Measurements from ENCODE around the gene FAR2. TPM values are rescaled to one million over a fixed set of nuclear protein-coding genes. Genes with fewer than 3 reads are reported as not detected.
"Not testable (repeated sequence)": the region's sequence is repeated elsewhere in the genome, so short reads cannot be mapped to it uniquely, and the experiment has no call there.

The FAR2 gene
- total RNA-seq, 2 experiments from 2014 or later, result 2.2 to 4.4 TPM

DNA sequence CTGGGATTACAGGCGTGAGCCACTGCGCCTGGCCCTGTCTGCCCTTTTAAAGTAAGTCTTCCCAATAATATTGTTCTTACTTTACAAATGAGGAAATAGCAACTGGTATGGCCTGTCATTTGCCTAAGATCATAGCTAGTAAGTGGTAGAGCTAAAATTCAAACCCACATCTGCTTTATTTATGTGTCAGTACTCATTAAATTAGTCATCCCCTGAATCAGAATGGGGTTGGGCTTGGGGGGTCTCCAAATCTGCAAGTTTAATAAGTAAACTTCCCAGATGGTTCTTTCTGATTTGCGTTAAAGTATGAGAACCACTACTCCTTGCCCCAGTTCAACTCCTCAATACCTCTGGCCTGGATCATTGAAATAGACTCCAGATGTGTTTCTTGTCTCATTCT is 96.2 kb downstream of the FAR2 start:
- Mint-ChIP-seq H3K36me3 (ENCODE audit: low read depth) (no peaks in the 10 kb centered on the region), H3K4me3 (no peak overlapping the region), H3K4me1 (ENCODE audit: low read depth) (peaks cover 16% of the 10 kb centered on the region), H3K27me3 (ENCODE audit: low read depth) (no peaks in the 10 kb centered on the region), H3K9me3 (no peaks in the 10 kb centered on the region), H3K27ac (no peak overlapping the region)
- intact Hi-C loops (cut with micrococcal nuclease), result no loop called here
- no peak for DNase-seq
- CTCF ChIA-PET, result no interaction called here

DNA sequence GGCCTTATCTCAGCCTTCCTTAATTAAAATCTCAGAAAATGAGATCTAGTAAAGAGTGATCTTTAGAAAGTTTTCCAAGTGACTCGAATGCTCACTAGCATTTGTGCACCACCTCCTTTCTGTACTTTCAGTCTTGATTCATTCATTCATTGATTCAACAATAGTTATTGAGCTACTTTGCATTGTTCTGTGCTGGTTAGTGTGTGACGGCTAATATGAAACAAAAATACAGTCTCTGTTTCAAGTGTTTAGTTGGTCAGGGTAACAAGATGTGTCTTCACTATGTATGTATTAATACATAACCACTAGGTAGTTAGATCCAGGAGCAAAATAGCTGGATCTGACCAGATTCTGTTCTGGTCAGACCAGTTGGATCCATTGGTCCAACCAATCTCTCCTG is 100.9 kb downstream of the FAR2 start:
- no peak for DNase-seq

DNA sequence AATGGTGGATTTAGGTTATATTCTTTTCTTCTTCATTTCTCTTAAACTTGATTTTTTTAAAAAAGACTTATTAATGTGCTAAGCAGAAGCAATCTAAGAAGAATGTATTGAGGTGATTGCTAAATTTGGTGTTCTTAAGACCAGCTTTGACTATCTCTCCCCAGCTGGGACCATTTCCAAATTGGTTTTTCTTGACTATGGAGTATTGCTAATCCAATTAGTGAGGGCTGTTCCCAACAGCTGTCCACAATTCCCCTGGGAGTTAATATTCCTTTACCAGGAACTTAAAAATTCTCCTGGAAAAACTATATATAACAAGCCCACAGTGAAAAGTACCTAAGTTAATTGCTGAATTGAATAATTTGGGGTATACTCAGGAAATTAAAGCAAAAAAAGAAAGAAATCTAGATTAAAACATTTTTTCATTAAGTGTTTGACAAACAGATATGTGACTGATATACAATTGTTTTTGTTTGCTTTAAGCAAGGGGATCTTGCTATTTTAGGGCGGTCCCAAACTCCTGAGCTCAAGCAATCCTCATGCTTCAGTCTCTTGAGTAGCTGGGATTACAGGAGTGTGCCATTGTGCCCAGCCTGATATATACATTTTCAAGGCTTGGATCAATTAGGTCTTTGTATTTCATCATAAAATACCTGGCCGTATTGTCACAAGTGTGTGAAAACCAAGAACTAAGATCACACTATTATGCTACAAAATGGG is 105.0 kb downstream of the FAR2 start:
- Mint-ChIP-seq H3K4me3 (no peak overlapping the region), H3K9me3 (no peaks in the 10 kb centered on the region), H3K4me1 (ENCODE audit: low read depth) (no peaks in the 10 kb centered on the region), H3K27me3 (ENCODE audit: low read depth) (no peaks in the 10 kb centered on the region), H3K27ac (no peak overlapping the region), H3K36me3 (ENCODE audit: low read depth) (peaks cover 3% of the 10 kb centered on the region)
- intact Hi-C loops (cut with micrococcal nuclease), result no loop called here
- no peak for DNase-seq
- CTCF ChIA-PET, result no interaction called here

More for the DNA sequence above, 100.9 kb downstream of the FAR2 start:
- no peaks in the 10 kb centered on the region for H3K4me1 Mint-ChIP-seq (ENCODE audit: low read depth)
- no peaks in the 10 kb centered on the region for H3K27me3 Mint-ChIP-seq (ENCODE audit: low read depth)
- H3K4me3 Mint-ChIP-seq, result no peak overlapping the region
- H3K27ac Mint-ChIP-seq, result no peak overlapping the region
- CTCF ChIA-PET, result no interaction called here
- H3K9me3 Mint-ChIP-seq, result no peaks in the 10 kb centered on the region
- intact Hi-C loops (cut with micrococcal nuclease), result no loop called here
- H3K36me3 Mint-ChIP-seq (ENCODE audit: low read depth), result no peaks in the 10 kb centered on the region

DNA sequence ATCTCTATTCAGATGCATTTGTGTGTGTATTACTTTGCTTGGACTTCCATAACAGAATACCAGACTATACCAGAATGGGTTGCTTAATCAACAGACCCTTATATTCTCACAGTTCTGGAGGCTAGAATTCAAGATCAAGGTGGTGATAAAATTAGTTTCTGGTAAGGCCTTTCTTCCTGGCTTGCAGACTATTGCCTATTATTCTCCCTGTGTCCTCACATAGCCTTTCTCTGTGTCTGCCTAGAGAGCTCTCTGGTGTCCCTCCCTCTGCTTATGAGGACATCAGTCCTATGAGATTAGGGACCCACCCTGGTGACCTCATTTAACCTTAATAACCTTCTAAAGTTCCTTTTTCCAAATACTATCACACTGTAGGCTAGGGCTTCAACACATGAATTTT is 106.0 kb downstream of the FAR2 start:
- CTCF ChIA-PET, result no interaction called here
- no peaks in the 10 kb centered on the region for H3K4me1 Mint-ChIP-seq (ENCODE audit: low read depth)
- H3K9me3 Mint-ChIP-seq, result no peaks in the 10 kb centered on the region
- H3K36me3 Mint-ChIP-seq (ENCODE audit: low read depth), result peaks cover 3% of the 10 kb centered on the region
- DNase-seq, result no peak
- H3K27ac Mint-ChIP-seq, result no peak overlapping the region
- intact Hi-C loops (cut with micrococcal nuclease), result no loop called here
- no peak overlapping the region for H3K4me3 Mint-ChIP-seq
- H3K27me3 Mint-ChIP-seq (ENCODE audit: low read depth), result no peaks in the 10 kb centered on the region

DNA sequence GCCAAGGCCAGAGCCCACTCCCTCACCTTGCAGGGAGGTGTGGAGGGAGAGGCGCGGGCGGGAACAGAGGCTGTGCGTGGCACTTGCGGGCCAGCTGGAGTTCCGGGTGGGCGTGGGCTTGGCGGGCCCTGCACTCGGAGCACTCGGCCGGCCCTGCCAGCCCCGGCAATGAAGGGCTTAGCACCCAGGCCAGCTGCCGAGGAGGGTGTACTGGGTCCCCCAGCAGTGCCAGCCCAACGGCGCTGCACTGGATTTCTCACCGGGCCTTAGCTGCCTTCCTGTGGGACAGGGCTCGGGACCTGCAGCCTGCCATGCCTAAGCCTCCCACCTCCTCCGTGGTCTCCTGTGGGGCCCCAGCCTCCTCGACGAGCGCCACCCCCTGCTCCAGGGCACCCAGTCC is 107.5 kb downstream of the FAR2 start:
- Mint-ChIP-seq H3K4me1 (ENCODE audit: low read depth) (no peaks in the 10 kb centered on the region), H3K4me3 (no peak overlapping the region), H3K27me3 (ENCODE audit: low read depth) (no peaks in the 10 kb centered on the region), H3K36me3 (ENCODE audit: low read depth) (peaks cover 3% of the 10 kb centered on the region), H3K9me3 (peaks cover 7% of the 10 kb centered on the region), H3K27ac (no peak overlapping the region)
- intact Hi-C loops (cut with micrococcal nuclease), result no loop called here
- CTCF ChIA-PET, result interaction anchor here (0.9 kb wide), 1 partner anchor 400 kb away, joined by 3 read pairs; no protein-coding TSS in a partner anchor
- DNase-seq, result no peak

DNA sequence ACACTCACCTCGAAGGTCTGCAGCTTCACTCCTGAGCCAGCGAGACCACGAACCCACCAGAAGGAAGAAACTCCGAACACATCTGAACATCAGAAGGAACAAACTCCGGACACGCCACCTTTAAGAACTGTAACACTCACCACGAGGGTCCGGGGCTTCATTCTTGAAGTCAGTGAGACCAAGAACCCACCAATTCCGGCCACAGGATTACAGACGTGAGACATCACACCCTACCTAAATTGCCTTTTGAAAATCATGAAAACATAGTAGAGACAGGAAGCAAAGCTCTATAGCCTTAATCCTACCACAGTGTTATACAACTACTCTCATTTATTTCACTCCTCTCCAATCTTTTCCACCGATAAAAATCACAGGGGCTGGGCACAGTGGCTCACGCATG is 108.6 kb downstream of the FAR2 start:
- H3K4me3 Mint-ChIP-seq; H3K36me3 Mint-ChIP-seq (ENCODE audit: low read depth); H3K27ac Mint-ChIP-seq; H3K4me1 Mint-ChIP-seq (ENCODE audit: low read depth); H3K27me3 Mint-ChIP-seq (ENCODE audit: low read depth); CTCF ChIA-PET; DNase-seq; H3K9me3 Mint-ChIP-seq; intact Hi-C loops (cut with micrococcal nuclease): not testable (repeated sequence)

DNA sequence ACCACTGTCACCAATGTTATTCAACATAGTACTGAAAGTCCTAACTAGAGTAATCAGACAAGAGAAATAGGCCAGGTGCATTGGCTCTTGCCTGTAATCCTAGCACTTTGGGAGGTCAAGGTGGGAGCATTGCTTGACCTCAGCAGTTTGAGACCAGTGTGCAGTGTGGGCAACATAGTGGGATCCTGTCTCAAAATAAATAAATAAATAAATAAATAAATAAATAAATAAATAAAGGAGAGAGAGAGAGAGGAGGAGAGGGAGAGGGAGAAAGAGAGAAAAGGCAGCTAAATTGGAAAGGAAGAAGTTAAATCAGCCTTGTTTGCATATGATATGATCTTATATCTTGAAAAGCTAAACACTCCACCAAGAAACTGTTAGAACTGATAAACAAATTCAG is 115.3 kb downstream of the FAR2 start:
- Mint-ChIP-seq H3K9me3 (peaks cover 14% of the 10 kb centered on the region), H3K36me3 (ENCODE audit: low read depth) (peaks cover 3% of the 10 kb centered on the region), H3K27ac (no peak overlapping the region), H3K4me3 (no peak overlapping the region), H3K4me1 (ENCODE audit: low read depth) (no peaks in the 10 kb centered on the region), H3K27me3 (ENCODE audit: low read depth) (no peaks in the 10 kb centered on the region)
- CTCF ChIA-PET, result no interaction called here
- no peak for DNase-seq
- intact Hi-C loops (cut with micrococcal nuclease), result no loop called here

DNA sequence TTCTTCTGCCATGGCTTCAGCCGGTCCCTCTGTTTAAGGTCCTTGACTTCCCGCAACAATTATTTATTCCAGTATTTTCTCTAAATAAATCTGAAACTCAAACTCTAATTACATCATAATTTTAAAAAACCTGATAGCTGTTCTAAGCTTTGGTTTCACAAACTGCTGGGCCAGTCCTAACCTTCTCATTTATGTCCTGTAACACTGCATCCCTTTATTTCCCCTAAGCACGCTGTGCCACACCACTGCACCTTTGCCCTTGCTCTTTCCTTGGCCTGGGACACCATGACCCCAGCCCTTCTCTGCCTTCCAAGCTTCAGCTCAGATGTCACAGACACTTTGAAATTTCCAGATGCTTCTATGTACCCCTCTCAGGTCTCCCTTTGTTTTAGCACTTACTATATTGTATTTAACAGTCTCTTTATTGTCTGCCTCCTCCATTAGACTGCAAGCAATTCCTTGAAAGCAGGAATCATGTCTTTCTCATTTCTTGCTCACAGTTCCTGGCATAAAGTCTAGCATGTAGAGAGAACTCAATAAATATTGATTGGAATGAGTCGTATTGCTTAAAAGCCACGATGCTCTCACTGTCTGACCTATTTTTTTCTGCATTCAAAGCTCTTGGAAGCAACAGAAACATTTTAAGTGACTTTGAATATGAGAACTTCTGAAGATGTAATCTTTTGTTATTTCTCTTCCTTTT is 120.8 kb downstream of the FAR2 start:
- intact Hi-C loops (cut with micrococcal nuclease), result no loop called here
- DNase-seq, result no peak
- H3K4me1 Mint-ChIP-seq (ENCODE audit: low read depth), result no peaks in the 10 kb centered on the region
- CTCF ChIA-PET, result no interaction called here
- no peaks in the 10 kb centered on the region for H3K27me3 Mint-ChIP-seq (ENCODE audit: low read depth)
- no peaks in the 10 kb centered on the region for H3K36me3 Mint-ChIP-seq (ENCODE audit: low read depth)
- H3K9me3 Mint-ChIP-seq, result no peaks in the 10 kb centered on the region
- H3K27ac Mint-ChIP-seq, result no peak overlapping the region
- no peak overlapping the region for H3K4me3 Mint-ChIP-seq

DNA sequence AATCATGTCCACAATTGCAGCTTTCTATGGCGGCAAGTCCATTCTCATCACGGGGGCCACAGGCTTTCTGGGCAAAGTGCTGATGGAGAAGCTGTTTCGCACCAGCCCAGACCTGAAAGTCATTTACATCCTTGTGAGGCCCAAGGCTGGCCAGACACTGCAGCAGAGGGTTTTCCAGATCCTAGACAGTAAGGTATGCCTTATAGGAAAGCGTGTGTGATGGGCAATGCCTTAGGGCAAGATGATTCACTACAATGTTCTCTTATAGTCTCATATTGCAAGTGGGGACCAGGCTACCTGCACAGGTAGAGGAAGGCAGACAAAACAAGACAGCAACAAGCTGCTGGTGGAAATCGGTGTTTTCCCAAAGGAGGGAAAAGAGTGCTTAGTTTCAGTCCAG is 121.4 kb downstream of the FAR2 start:
- Mint-ChIP-seq H3K27me3 (ENCODE audit: low read depth) (no peaks in the 10 kb centered on the region), H3K4me1 (ENCODE audit: low read depth) (no peaks in the 10 kb centered on the region), H3K27ac (no peak overlapping the region), H3K9me3 (no peaks in the 10 kb centered on the region), H3K36me3 (ENCODE audit: low read depth) (no peaks in the 10 kb centered on the region), H3K4me3 (no peak overlapping the region)
- intact Hi-C loops (cut with micrococcal nuclease), result no loop called here
- DNase-seq, result no peak
- CTCF ChIA-PET, result no interaction called here

DNA sequence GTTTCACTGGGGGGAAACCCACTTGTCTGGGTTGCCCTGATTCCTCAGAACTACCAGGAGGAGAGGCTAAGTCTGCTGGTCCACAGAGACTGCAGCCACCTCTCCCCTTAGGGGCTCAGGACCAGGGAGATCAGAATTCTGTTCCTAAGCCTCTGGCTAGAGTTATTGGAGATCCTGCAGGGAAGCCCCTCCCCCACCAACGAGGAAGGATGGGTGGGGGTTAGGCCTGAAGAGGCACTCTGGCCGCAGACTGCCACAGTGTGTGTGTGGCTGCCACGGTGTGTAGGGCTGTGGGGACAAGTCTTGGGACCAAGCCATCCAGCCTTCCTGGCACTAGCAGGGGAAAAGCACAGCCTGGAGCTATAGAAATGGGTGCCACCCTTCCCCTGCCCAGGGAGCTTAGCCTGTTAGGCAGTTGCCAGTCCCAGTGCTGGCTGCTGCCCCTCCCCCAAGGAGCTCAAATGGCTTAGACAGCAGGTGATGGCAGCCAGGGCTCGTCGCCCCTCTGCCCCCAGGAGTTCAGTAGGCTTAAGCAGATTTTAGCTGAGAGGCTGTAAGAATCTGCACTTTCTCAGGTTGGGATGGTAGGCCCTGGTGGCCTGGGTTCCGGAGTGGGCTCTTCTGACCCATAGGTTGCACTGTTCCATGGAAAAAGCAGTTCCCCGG is 124.2 kb downstream of the FAR2 start:
- Mint-ChIP-seq H3K27ac (no peak overlapping the region), H3K9me3 (no peaks in the 10 kb centered on the region), H3K4me3 (no peak overlapping the region), H3K36me3 (ENCODE audit: low read depth) (no peaks in the 10 kb centered on the region), H3K4me1 (ENCODE audit: low read depth) (no peaks in the 10 kb centered on the region), H3K27me3 (ENCODE audit: low read depth) (no peaks in the 10 kb centered on the region)
- CTCF ChIA-PET, result no interaction called here
- intact Hi-C loops (cut with micrococcal nuclease), result no loop called here
- DNase-seq, result no peak

DNA sequence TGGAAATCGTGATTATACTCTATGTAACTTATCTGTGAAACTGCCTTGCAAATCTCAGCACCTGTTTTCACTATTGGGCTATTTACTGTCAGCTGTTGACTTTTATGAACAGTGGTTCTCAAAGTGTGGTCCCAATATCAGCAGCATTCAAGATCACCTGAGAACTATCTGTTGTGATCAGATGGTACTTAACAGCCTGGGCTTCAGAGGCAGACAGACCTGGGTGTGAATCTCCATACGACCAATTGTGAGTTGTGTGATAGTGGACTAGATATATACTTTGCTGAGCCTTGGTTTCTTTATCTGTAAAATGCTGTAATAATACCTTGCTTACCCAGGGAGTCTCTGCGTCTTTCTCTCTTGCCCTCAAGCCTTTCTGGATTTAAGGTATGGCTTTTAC is 126.8 kb downstream of the FAR2 start:
- H3K27me3 Mint-ChIP-seq (ENCODE audit: low read depth), result no peaks in the 10 kb centered on the region
- no peak overlapping the region for H3K4me3 Mint-ChIP-seq

DNA sequence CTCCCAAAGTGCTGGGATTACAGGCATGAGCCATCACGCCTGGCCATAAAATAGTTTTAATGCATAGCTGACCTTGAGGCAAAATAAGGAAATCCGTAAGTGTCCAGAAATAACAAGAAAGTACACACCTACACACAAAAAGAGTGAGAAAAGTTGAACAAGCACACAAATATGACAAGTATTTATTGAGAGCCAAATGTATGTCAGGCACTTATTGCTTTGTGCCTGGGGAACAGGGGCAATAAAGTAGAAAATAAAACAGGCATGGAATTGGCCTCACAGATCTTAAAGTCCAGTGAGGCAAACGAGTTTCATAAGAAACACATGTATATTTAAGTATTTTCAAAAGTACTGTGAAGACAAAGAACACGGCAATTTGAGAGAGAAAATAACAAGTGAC is 128.2 kb downstream of the FAR2 start:
- intact Hi-C loops (cut with micrococcal nuclease), result no loop called here
- DNase-seq, result no peak
- no peak overlapping the region for H3K4me3 Mint-ChIP-seq
- CTCF ChIA-PET, result interaction anchor here (0.6 kb wide), 1 partner anchor 32 kb away, joined by 3 read pairs; no protein-coding TSS in a partner anchor
- no peaks in the 10 kb centered on the region for H3K27me3 Mint-ChIP-seq (ENCODE audit: low read depth)
- no peaks in the 10 kb centered on the region for H3K36me3 Mint-ChIP-seq (ENCODE audit: low read depth)
- H3K4me1 Mint-ChIP-seq (ENCODE audit: low read depth), result peaks cover 2% of the 10 kb centered on the region
- no peak overlapping the region for H3K27ac Mint-ChIP-seq
- H3K9me3 Mint-ChIP-seq, result no peaks in the 10 kb centered on the region

More for the DNA sequence above, 126.8 kb downstream of the FAR2 start:
- H3K4me1 Mint-ChIP-seq (ENCODE audit: low read depth), result no peaks in the 10 kb centered on the region
- intact Hi-C loops (cut with micrococcal nuclease), result no loop called here
- CTCF ChIA-PET, result no interaction called here
- no peak for DNase-seq
- no peaks in the 10 kb centered on the region for H3K9me3 Mint-ChIP-seq
- H3K36me3 Mint-ChIP-seq (ENCODE audit: low read depth), result no peaks in the 10 kb centered on the region
- no peak overlapping the region for H3K27ac Mint-ChIP-seq
